GM19239 (cell line): Measurements from ENCODE around the gene CBX6.

Source experiments
- DNase-seq: peaks from one replicate; pipeline ENCODE4 v3.0.0; 2011; ENCODE audit warnings: low spot score; ENCODE audit not compliant: insufficient read length
- FAIRE-seq: peaks from 2 replicates; lab custom pipeline; 2011; peaks lifted over from hg19 to GRCh38; lab: Jason Lieb, UNC

CBX6 gene

DNA sequence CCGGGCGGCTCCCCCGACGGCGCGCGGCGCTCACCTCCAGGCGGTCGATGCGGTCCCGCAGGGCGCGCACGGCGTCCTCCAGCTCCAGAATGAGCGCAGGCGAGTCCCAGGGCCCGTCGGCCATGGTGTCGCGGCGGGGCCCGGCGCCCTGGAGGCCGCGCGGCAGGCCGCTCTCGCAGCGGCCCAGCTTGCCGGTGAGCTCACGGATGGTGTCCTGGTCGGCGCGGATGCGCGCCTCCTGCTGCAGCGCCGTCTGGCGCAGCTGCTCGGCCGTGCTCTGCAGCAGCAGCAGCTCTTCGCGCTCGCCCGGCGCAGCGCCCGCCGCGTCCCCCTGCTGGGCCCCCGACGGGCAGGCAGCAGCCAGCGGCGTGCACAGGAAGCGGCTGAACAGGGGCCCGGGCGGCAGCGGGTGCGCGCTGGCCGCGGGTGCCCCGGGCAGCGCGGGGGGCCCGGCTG lies 28.8 kb downstream of the CBX6 start:
- DNase-seq (peak; percentile 71), FAIRE-seq (no peak)

DNA sequence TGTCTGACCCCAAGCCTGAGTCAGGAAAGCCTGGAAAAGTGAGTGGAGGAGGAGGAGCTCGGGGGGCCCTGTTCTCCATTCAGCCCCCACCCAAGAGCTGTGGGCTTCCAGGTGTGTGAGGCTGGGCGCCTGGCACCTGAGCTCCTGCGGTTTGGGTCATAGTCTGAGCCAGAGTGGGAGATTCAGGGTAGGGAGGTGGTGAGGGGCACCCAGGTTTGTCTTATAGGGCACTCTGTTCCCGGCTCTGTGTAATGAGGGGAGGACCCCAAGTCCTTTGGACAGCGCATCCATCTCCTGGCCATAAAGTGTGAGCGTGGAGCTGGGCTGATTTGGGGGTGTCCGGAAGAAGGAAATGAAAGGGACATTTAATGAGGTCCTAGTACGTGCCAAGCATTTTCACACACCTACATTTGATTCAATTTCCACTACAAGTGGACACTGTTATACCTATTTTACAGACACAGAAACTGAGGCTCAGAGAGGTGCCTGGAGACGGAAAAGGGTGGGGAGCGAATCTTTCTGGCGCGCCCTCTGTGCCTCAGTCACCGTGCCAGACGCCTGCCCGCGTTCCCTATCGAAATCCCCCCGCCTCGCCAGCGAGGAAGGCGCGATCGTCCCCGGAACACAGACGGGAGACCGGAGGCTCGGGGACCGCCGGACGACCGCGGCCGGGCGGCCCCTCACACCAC lies 29.4 kb downstream of the CBX6 start:
- no peak for DNase-seq
- no peak for FAIRE-seq

DNA sequence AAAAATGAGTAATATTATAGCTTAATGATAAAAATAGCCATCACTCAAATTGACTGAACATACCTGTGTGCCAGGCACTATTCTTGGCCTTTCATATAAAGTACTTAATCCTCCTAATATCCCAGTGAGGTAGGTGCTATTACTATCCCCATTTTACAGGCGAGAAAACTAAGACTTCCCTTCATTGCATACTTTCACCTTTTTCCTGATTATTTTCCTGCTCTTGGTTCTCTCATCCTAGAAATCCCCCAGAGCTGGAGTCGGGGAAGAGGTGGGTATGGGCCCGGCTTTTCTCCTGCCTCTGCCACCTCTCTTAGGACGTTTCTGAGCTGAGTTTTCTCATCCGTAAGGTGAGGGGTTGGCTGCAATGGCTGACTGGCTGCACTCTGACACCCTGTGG lies 30.4 kb downstream of the CBX6 start:
- DNase-seq: no peak
- FAIRE-seq: no peak

DNA sequence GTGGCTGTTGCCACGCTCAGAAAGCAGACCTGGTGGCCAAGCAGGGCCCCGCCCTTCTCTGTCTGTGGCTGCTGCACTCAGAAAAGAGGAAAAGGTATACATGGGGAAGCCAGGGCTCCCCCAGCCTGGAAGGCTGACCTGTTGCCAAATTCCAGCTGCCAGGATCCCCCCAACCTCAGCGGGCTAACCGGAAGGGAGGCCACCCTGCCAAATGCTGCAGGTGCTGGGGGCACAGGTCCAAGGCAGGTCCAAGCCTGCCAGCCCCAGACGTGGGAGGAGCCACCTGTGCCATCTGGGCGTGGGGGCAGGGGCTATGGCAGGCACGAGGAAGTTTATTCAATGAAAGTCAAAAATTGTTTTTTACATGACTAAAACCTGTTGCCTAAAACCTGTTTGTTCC lies 30.8 kb downstream of the CBX6 start:
- FAIRE-seq (no peak), DNase-seq (no peak)

DNA sequence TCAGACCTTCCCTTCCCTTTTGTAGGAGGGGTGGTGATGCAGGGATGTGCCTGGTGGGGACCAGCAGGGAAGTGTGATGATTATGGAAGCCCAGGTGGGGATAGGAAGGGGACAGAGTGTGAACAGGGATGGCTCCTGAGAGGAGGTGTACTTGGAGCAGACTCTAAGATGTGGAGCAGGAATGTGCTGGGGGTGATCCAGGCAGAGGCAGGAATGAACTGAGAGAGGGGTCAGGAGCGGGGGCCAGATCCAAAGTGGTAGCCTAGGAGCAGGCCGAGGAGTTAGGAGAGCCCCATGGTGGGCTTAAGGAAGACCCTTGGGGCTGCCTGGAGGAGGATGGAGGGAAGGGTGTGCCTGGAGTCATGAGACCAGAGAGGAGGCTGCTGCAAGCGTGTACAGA lies 31.9 kb downstream of the CBX6 start:
- DNase-seq (no peak), FAIRE-seq (no peak)

DNA sequence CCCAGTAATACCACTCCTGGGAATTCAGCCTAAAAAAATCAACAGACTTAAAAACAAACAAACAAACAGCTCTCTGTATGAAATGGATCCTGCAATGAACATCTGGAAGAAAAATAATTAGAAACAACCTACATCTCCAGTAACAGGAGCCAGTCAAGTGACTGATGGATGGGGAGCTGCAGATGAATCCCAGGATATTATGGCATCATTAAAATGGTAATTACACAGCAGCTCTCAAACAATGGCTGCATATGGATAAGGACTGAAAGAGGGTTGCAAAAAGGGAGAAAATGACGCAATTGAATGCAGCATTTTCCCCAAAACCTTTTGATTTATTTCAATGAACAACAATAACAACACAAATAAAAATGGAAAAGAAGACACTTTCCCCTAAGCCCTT lies 32.3 kb downstream of the CBX6 start:
- FAIRE-seq: no peak
- DNase-seq: no peak

DNA sequence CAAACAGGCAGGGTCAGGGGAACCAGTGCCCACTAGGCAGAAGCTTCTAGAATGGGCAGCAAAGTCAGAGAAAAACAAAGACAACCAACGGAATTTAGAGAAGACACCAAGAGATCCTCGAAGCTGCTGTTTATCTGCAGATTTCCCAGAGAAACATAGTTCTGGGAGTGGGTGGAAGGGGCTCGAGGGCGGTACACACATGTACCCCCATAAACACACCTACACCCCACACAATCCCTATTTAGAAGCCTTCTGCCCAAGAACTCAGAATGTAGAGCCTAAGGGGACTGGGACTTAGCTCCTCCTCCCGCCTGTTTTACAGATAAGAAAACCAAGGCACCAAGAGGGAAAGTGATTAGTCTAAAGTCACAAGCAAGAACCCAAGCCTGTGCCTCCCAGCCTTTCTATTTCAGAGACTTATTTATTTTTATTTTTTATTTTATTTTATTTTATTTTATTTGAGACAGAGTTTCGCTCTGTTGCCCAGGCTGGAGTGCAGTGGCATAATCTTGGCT lies 34.5 kb downstream of the CBX6 start:
- no peak for DNase-seq
- FAIRE-seq: no peak

DNA sequence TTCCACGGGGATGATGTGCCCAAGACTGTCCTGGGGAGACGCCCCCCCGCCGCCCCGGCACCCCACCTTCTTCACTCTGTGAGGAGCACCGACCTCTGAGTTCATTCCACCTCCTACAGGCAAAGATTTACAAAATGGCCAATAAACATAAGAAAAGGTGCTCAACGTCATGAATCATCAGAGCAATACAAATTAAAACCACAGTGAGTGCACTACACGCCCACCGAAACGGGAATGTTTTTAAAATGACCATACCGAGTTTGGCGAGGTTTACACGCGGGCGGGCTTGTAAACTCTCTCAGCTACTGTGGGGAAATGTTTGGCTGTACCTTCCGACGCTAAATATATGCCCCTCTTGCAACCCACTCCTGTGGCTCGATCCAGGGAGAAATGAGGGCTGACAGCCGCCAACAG lies 36.1 kb downstream of the CBX6 start:
- FAIRE-seq: no peak
- DNase-seq: no peak

DNA sequence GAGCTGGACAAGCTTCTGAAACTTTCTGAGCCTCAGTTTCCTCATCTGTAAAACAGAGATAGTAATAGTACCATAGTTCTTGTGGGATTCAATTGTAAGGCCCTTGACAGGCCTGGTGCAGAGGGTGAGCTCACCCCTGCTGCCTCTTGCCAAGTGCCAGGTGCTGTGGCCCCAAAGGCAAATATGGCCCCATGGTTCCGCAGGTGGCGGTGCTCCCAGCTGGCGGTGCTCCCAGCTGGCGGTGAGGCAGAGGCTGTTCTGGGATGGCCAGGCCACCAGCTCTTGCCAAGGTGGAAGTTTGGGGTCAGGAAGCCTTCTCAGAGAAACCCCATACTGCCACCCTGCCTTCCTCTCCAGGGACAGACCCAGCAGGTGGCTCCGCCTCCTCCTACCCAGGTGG lies 37.0 kb downstream of the CBX6 start:
- no peak for FAIRE-seq
- DNase-seq: no peak

DNA sequence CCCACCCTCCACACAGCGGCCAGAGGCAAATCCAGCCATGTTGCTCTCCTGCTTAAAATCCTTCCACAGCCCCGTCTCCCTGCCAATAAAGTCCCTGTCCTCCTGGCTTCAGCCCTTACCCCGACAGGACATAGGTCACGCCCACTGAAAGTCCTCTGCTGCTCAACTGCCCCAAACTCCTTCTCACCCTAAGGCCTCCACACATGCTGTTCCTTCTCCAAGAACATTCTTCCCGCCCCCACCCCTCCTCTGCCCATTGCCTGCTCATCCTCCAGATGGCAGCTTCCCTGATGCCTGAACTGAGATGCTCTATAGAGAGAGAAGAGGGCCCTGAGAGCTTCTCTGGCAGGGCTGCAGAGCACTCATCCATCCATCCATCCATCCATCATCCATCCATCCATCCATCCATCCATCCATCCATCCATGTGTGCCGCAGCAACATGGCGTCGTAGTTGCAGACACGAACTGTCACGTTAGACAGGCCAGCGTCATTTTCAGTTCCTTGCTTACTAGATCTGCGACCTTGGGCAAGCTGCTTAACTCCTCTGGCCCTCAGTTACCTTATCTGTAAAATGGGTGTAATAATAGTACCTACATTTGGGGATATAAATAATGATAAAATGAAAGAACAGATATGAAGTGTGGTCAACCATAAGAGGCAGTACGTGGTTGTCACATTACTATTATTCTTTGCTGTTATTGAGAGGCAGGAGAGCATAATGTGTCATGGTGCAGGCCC lies 37.6 kb downstream of the CBX6 start:
- DNase-seq: no peak

DNA sequence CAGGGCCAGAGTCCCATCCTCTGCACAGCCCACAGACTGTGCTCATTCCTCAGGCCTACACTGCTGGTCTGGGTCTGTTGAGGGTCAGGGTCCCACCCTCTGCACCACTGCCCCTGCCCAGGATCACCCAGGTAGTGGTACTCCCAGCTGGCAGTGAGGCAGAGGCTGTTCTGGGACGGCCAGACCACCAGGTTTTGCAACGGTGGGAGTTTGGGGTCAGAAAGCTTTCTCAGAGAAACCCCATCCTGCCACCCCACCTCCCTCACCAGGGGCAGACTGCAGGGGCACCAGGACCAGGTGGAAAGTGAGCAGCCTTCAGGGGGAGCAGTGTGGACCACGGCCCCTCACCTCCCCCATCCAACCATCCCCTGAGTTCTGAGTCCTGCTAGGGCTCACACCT lies 39.0 kb downstream of the CBX6 start:
- FAIRE-seq (no peak), DNase-seq (no peak)

More for the DNA sequence above, 37.6 kb downstream of the CBX6 start:
- no peak for FAIRE-seq

DNA sequence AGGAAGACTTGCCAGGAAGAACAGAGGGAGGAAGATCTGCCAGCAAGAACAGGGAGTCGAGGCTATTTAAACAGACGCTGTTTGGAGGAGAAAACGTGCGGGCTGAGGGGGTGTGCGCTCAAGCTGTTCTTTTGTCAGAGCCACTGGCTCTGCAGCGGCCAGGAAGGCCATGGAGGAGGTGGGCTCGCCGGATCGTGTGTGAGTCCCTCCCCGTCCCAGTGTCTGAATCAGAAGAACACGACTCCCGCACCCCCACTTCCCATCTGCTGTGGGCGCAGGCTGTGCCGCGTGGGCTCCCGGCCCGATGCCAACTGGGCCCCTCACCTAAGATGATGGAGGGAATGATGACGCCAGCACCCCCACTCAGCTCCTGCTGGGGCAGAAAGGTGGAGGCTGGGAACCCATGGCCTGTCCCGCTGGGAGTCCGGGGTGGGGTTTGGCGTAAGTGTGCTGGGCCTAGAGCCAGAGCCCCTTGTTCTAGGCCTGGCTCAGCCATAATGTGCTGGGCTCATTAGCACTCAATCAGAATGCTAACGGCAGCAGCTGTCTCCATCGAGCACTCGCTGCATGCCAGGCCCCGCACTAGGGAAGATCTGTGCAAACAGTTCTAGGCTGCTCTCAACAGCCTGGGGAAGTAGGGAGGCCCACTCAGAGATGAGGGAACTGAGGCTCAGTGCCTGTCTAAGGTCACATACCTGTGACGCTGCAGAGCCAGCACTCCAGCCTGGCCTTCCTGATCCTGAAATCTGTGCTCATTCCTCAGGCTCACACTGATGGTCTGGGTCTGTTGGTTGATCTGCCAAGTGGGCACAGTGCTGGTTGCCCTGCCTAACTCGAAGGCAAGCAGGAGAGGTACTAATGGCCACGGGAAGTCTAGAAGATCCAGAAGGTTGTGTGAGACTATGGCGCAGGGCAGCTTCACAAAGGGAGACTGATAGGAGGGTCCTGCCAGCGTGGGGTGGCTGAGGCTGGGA lies 39.7 kb downstream of the CBX6 start:
- no peak for DNase-seq
- no peak for FAIRE-seq

DNA sequence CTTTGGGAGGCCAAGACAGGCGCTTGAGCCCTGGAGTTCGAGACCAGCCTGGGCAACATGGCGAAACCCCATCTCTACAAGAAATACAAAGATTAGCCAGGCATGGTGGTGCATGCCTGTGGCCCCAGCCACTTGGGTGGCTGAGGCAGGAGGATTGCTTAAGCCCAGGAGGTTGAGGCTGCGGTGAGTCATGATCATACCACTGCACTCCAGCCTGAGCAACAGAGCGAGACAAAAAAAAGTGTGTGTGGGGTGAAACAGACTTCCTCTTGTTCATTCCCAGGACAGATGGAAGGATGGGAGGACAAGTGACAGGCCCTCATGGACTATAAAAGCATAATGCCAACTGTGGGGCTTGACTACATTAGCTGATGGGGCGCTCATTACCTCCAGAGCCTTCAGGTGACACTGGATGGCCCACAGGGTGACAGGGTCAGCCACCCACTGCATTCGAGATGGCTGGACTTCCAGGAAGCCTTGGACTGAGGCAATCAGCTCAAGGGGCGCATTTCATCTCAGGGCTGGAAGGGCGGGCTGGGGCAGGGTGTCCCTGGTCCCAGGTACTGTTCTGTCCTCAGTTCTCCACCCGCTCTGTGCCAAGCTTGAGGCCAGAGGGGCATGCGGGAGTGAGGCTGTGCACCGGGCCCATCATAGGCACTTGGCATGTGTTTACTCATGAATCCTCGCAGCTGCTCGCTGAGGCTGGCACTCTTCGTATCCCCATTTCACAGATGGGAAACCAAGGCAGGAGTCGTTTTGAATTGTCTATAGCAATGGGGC lies 40.7 kb downstream of the CBX6 start:
- FAIRE-seq: no peak
- no peak for DNase-seq

DNA sequence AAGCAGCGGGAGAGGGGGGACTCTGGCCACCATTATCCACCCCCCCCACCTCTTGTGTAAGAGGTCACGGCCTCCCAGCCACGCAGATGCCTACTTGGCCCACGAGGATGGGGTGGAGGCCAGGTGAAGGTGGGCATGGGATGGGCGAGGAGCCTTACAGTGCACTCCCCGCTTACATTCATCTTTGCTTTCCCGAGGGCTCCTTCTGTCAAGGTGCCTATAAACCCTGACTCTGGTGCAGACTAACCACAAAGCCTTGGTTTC lies 41.2 kb downstream of the CBX6 start:
- DNase-seq: no peak
- no peak for FAIRE-seq

DNA sequence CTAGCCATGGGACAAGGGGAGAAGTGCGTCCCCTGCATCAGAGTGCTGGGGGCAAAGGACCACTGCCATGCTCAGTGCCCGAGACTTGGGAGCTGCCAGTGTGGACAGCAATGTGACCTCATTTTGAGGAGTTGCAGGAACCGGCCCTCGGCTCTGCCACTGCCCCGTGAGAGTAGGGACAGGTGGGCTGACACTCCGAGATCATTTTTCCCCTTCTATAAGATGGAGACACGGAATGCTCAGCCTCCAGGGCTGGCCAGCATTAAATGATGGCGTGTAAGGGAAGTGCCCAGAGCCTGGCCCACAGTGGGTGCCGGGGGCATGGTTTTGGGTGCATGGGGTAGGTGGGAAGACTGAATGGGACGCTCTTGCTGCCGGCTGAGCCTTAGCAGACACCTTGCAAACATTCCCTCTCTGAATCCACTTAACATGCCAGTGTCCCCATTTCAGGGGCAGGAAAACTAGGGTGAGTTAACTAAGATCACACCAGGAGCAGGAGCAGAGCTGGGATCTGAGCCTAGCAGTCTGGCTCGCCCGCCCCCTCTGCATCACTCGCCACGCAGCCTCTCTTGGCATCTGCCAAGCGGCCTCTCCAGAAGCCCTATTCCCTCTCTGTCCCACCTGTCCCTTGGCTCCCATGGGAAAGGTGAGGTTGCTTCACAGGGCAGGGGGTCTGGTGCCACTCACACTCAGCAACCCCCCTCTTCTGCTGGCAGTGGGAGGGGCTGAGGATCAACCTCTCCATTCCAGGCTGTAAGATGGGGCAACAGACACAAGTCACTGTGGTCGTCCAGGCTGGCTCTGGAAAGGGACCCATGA lies 41.8 kb downstream of the CBX6 start:
- DNase-seq: no peak
- no peak for FAIRE-seq

DNA sequence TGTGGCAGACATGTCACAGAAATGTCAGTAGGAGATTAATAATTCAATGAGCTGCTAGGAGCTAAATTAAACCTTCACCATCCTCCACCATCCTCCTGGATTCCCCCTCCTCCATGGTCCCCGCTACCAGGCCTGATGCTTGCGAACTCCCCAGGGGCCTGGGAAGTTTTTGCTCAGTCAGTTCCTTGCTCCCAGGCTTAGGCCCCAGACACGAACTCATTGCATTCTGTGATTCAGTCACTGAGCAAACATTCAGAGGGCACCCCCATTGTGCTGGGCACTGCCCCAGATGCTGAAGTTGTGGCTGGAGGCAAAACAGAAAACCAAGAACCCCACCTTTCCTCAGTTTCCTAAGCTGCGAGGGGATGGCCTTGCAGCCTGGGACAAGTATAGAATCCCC lies 42.5 kb downstream of the CBX6 start:
- FAIRE-seq: no peak
- DNase-seq: no peak

DNA sequence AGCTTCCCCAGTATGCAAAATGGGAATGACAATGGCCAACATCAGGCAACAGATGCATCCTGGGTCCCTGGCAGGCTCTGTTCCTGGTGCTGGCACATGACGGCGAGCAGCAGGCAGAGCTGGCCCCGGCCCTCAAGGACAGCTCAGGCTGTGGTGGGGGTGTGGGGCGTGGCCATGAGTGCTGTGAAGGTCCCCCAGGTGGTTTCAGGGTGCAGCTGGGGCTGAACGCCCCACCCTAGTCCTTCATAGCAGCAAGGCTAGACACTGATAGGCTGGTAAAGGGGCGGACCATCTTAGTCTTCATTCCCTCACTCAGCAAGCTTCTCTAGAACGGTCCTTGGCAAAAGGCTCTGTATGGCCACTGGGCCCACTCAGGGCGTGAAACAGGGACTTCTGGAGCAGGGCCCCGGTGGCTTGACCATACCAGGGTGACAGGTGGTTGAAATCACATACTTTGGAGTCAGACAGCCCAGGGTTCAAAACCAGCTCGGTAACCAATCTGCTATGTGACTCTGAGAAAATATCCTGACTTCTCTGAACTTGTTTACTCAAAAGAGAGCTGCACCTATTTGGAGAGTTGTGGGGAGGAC lies 43.3 kb downstream of the CBX6 start:
- DNase-seq (no peak), FAIRE-seq (no peak)

DNA sequence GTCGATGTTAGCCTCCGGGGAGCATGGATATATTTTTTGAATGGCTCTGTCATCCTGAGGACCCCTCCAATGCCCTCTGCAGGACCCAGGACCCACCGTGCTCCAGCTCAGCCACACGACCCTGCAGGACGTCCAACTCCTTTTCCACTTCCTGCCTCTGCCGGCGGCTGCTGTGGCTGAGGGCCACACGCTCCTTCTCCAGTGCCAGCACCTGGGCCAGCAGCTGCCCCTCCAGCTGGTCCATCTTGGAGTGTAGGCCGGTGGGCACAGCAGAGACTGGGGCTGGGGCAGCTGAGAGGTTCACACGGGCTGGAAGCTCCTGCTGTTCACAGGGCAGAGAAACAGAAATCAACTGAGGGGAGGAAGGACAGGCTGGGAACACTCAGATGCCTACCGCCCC lies 43.8 kb downstream of the CBX6 start:
- no peak for FAIRE-seq
- DNase-seq: no peak

DNA sequence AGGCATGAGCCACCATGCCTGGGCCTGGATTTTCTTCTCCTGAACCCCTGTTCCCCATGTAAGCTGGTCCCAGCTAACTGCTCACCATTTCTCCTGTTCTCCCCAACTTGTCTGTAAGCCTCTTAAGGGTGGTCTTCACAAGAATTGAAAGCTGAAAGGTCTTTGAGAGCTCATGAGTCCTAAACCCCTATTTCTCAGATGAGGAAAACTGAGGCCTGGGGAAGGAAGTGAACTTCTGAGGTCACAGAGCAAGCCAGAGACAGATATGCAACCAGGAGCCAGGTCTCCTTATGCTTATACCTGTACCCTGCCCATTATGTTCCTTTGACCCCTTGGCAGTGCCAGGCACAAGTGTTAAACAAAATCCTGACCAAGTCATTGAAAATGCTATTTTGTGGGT lies 44.5 kb downstream of the CBX6 start:
- DNase-seq (no peak), FAIRE-seq (no peak)
